ENCODE results near the gene PRM1.

PRM1 gene

GRCh38 chr16:11273721-11274324 is 7.3 kb downstream of the PRM1 start:
- DNase-seq (ENCODE audit: low read depth), result no peak

GRCh38 chr16:11272921-11273720 is 8.0 kb downstream of the PRM1 start, which contains the start of gene PRM3:
Gene PRM3, minus strand, starts transcription at chr16:11273629. Its CDS starts 34 bp downstream, at chr16:11273595.
- DNase-seq (ENCODE audit: low read depth), result no peak

GRCh38 chr16:11272484-11272883 is 8.6 kb downstream of the PRM1 start:
- DNase-seq (ENCODE audit: low read depth), result no peak

GRCh38 chr16:11271610-11272009 is 9.5 kb downstream of the PRM1 start:
- DNase-seq (ENCODE audit: low read depth), result no peak

GRCh38 chr16:11270602-11271162 is 10.4 kb downstream of the PRM1 start:
- DNase-seq (ENCODE audit: low read depth), result no peak

GRCh38 chr16:11268921-11269375 is 12.2 kb downstream of the PRM1 start, which contains the start of gene TNP2:
Gene TNP2, minus strand, starts transcription at chr16:11269325. Its CDS starts 63 bp downstream, at chr16:11269262.
- DNase-seq (ENCODE audit: low read depth), result no peak

GRCh38 chr16:11265124-11265523 is 16.0 kb downstream of the PRM1 start:
- DNase-seq (ENCODE audit: low read depth), result no peak

GRCh38 chr16:11264155-11264832 is 16.8 kb downstream of the PRM1 start:
- DNase-seq (ENCODE audit: low read depth), result no peak

GRCh38 chr16:11263737-11264136 is 17.4 kb downstream of the PRM1 start:
- DNase-seq (ENCODE audit: low read depth), result no peak

- DNase-seq (ENCODE audit: low read depth), result no peak
These were observed 18.2 kb downstream of the PRM1 start for GRCh38 chr16:11262915-11263314.

GRCh38 chr16:11260596-11260966 is 20.5 kb downstream of the PRM1 start:
- DNase-seq (ENCODE audit: low read depth), result no peak

- no peak for DNase-seq (ENCODE audit: low read depth)
These were observed 21.2 kb downstream of the PRM1 start for GRCh38 chr16:11259655-11260595.

- DNase-seq (ENCODE audit: low read depth), result no peak
These were observed 22.3 kb downstream of the PRM1 start for GRCh38 chr16:11258553-11259492.

- DNase-seq (ENCODE audit: low read depth), result peak; percentile 34
These were observed 23.8 kb downstream of the PRM1 start for GRCh38 chr16:11257131-11257938.

GRCh38 chr16:11256661-11257130 is 24.4 kb downstream of the PRM1 start:
- DNase-seq (ENCODE audit: low read depth), result no peak

- peak; percentile 72 for DNase-seq (ENCODE audit: low read depth)
These were observed 25.1 kb downstream of the PRM1 start, which contains the start of gene SOCS1 for GRCh38 chr16:11255737-11256660. Gene SOCS1, minus strand, starts transcription at chr16:11256204. Its CDS starts 726 bp downstream, at chr16:11255478.

GRCh38 chr16:11254913-11255736 is 26.0 kb downstream of the PRM1 start:
- peak; percentile 43 for DNase-seq (ENCODE audit: low read depth)

All from T-helper 22 cell (primary cell).